GM04503 (cell line): ENCODE results near the gene MIF4GD.
"Not testable (repeated sequence)": the region's sequence is repeated elsewhere in the genome, so short reads cannot be mapped to it uniquely, and the experiment has no call there.

Experiments
- DNase-seq: peaks from one replicate; pipeline ENCODE4 v3.0.0-alpha.2; 2012; ENCODE audit warnings: low read depth

Gene MIF4GD

GRCh38 chr17:75288770-75289114 lies 17.7 kb upstream of the MIF4GD start:
- DNase-seq = no peak

- DNase-seq = no peak
Measured at GRCh38 chr17:75288359-75288758, 17.3 kb upstream of the MIF4GD start.

GRCh38 chr17:75287221-75287620 lies 16.2 kb upstream of the MIF4GD start:
- no peak for DNase-seq

- no peak for DNase-seq
Measured at GRCh38 chr17:75285123-75285522, 14.1 kb upstream of the MIF4GD start.

GRCh38 chr17:75280189-75280588 lies 9.2 kb upstream of the MIF4GD start:
- DNase-seq = not testable (repeated sequence)

- DNase-seq = peak; percentile 70
Measured at GRCh38 chr17:75277664-75278071, 6.6 kb upstream of the MIF4GD start.

- peak; percentile 42 for DNase-seq
Measured at GRCh38 chr17:75273977-75274708, 3.1 kb upstream of the MIF4GD start.

- no peak for DNase-seq
Measured at GRCh38 chr17:75272848-75273184, 1.8 kb upstream of the MIF4GD start.

- peak; percentile 47 for DNase-seq
Measured at GRCh38 chr17:75271955-75272847, 1.2 kb upstream of the MIF4GD start.

- DNase-seq = no peak
Measured at GRCh38 chr17:75271233-75271954, 363 bp upstream of the MIF4GD start.

GRCh38 chr17:75270218-75270965 lies 639 bp downstream of the MIF4GD start:
- DNase-seq = no peak

GRCh38 chr17:75269844-75270217 lies 1.2 kb downstream of the MIF4GD start:
- no peak for DNase-seq

- DNase-seq = no peak
Measured at GRCh38 chr17:75267411-75268232, 3.4 kb downstream of the MIF4GD start.

GRCh38 chr17:75267153-75267410 lies 3.9 kb downstream of the MIF4GD start:
- DNase-seq = no peak

- no peak for DNase-seq
Measured at GRCh38 chr17:75266316-75267152, 4.5 kb downstream of the MIF4GD start.

GRCh38 chr17:75265614-75266315 lies 5.3 kb downstream of the MIF4GD start:
- DNase-seq = no peak

GRCh38 chr17:75263055-75263454 lies 8.0 kb downstream of the MIF4GD start:
- no peak for DNase-seq

- DNase-seq = no peak
Measured at GRCh38 chr17:75262112-75262606, 8.9 kb downstream of the MIF4GD start.

GRCh38 chr17:75261336-75262111 lies 9.5 kb downstream of the MIF4GD start, which contains the start of the genes GGA3 and MRPS7:
Gene GGA3, minus strand, starts transcription at chr17:75261606. Its CDS starts 19 bp downstream, at chr17:75261587.
Gene MRPS7, plus strand, starts transcription at chr17:75261879. Its CDS starts 22 bp downstream, at chr17:75261901.
- no peak for DNase-seq
